HCT116 (cell line): ENCODE results near the gene MAL. TPM values are rescaled to one million over a fixed set of nuclear protein-coding genes. Genes with fewer than 3 reads are reported as not detected.

Source experiments
- ATAC-seq: fragments of 200-7000 bp; cut with Tn5 transposase; 2 replicates; pipeline ENCODE4 v1.9.1; 2020; ENCODE audit warnings: mild to moderate bottlenecking, moderate library complexity
- BruUV-seq: library from RNA; stranded (reverse); fragments of 400-500 nt; replicated peaks from 2 replicates; lab custom pipeline; 2021; lab: Mats Ljungman, UMichigan
- CTCF ChIA-PET: fragments of 300-600 bp; sonication (Branson Sonifier 250); formaldehyde crosslinking; loops from one replicate; lab custom pipeline; 2021; ENCODE audit warnings: antibody characterized with exemption; lab: Charles Lee
- POLR2A ChIA-PET: fragments of 300-600, 350-600 bp; sonication (Branson Sonifier 250); formaldehyde crosslinking; loops from one replicate; lab custom pipeline; 2021; ENCODE audit warnings: antibody characterized with exemption; lab: Charles Lee
- RAD21 ChIA-PET, 2 experiments: fragments of 300-600 bp; sonication (Branson Sonifier 250); formaldehyde crosslinking; loops; one replicate each; lab custom pipeline; 2023; ENCODE audit warnings: low total read pairs in 2 of 2; ENCODE audit not compliant: uncharacterized antibody in 2 of 2, unreplicated experiment in 2 of 2, low non-redundant PET in 1 of 2; lab: Charles Lee
- DNase-seq: peaks from one replicate; pipeline ENCODE4 v3.0.0-alpha.2; 2010; ENCODE audit warnings: low read depth, low spot score
- H2AFZ ChIP-seq: fragments of 200-600 bp; shearing (Covaris generic), sonication (generic); 2 replicates; pipeline ENCODE4 v1.6.1; 2017; ENCODE audit warnings: low read depth, mixed run types, mixed read lengths, antibody characterized with exemption, low read length; ENCODE audit not compliant: poor library complexity, severe bottlenecking
- H3K27ac ChIP-seq: 2 replicates; pipeline ENCODE4 v1.5.1; 2012; ENCODE audit warnings: low read depth, low read length
- H3K27me3 ChIP-seq: fragments of 200-600 bp; sonication (generic); 2 replicates; pipeline ENCODE4 v1.6.1; 2016; ENCODE audit warnings: mixed run types, low read length, mixed read lengths; ENCODE audit not compliant: insufficient read depth
- H3K36me3 ChIP-seq, 2 experiments: fragments of 200-500 bp in 1 of 2; fragments of 200-600 bp in 1 of 2; sonication (Bioruptor generic) in 1 of 2; sonication (generic) in 1 of 2; 2 replicates each; pipeline versions ENCODE4 v1.5.1 to v1.6.1; 2014 to 2016; ENCODE audit warnings: low read length in 2 of 2, inconsistent platforms in 1 of 2, mixed read lengths in 1 of 2, mixed run types in 1 of 2; ENCODE audit not compliant: insufficient read depth in 2 of 2, control insufficient read depth in 1 of 2
- H3K4me1 ChIP-seq, 2 experiments: fragments of 200-600 bp in 1 of 2; sonication (generic) in 1 of 2; 2 replicates each; pipeline versions ENCODE4 v1.5.1 to v1.6.1; 2012 to 2017; ENCODE audit warnings: low read length in 2 of 2, inconsistent platforms in 1 of 2, mild to moderate bottlenecking in 1 of 2, mixed read lengths in 1 of 2, mixed run types in 1 of 2, moderate library complexity in 1 of 2; ENCODE audit not compliant: insufficient read depth in 2 of 2, control insufficient read depth in 1 of 2
- H3K4me2 ChIP-seq: fragments of 200-600 bp; sonication (generic); 2 replicates; pipeline ENCODE4 v1.6.1; 2017; ENCODE audit warnings: mixed run types, low read length, mixed read lengths
- H3K4me3 ChIP-seq, 2 experiments: fragments of 200-600 bp in 1 of 2; sonication (generic) in 1 of 2; replicated peaks in 1 of 2; 2 replicates each; pipeline ENCODE4 v1.5.1; 2011 to 2016; ENCODE audit warnings: low read length in 2 of 2, control low read depth in 1 of 2, low read depth in 1 of 2, mild to moderate bottlenecking in 1 of 2, mixed read lengths in 1 of 2, mixed run types in 1 of 2
- H3K79me2 ChIP-seq: fragments of 200-600 bp; sonication (generic); 2 replicates; pipeline ENCODE4 v1.6.1; 2017; ENCODE audit warnings: mild to moderate bottlenecking, mixed run types, low read length, moderate library complexity, mixed read lengths; ENCODE audit not compliant: insufficient read depth
- H3K9ac ChIP-seq: fragments of 200-600 bp; sonication (generic); 2 replicates; pipeline ENCODE4 v1.6.1; 2016; ENCODE audit warnings: low read length, mixed read lengths
- H3K9me2 ChIP-seq: fragments of 200-600 bp; sonication (generic), shearing (Covaris generic); 2 replicates; pipeline ENCODE4 v1.6.1; 2017; ENCODE audit warnings: mixed run types, mild to moderate bottlenecking, moderate library complexity; ENCODE audit not compliant: insufficient read depth
- H3K9me3 ChIP-seq, 2 experiments: fragments of 200-500 bp in 1 of 2; fragments of 200-600 bp in 1 of 2; sonication (Bioruptor generic) in 1 of 2; sonication (generic) in 1 of 2; 2 replicates each; pipeline ENCODE4 v1.6.1; 2014 to 2017; ENCODE audit warnings: low read length in 2 of 2, mixed read lengths in 2 of 2, inconsistent platforms in 1 of 2, low read depth in 1 of 2, mild to moderate bottlenecking in 1 of 2, mixed run types in 1 of 2, moderate library complexity in 1 of 2; ENCODE audit not compliant: control insufficient read depth in 1 of 2, insufficient read depth in 1 of 2
- H4K20me1 ChIP-seq: fragments of 200-600 bp; sonication (generic), shearing (Covaris generic); 2 replicates; pipeline ENCODE4 v1.6.1; 2017; ENCODE audit warnings: mixed run types, mild to moderate bottlenecking, moderate library complexity; ENCODE audit not compliant: insufficient read depth
- ATF3 ChIP-seq: IDR thresholded peaks from 2 replicates; pipeline ENCODE4 v1.6.1; 2012
- CEBPB ChIP-seq: IDR thresholded peaks from 2 replicates; pipeline ENCODE4 v1.6.1; 2012; ENCODE audit warnings: low read depth
- CTCF ChIP-seq, 3 experiments: fragments of 200-600 bp in 1 of 3; sonication (generic) in 1 of 3; IDR thresholded peaks in 2 of 3; conservative IDR thresholded peaks in 1 of 3; 2 replicates each; pipeline ENCODE4 v1.5.1; 2012 to 2017; ENCODE audit warnings: low read depth in 2 of 3, low read length in 2 of 3, antibody characterized with exemption in 1 of 3, borderline replicate concordance in 1 of 3, control low read depth in 1 of 3, mild to moderate bottlenecking in 1 of 3, mixed read lengths in 1 of 3, mixed run types in 1 of 3, moderate library complexity in 1 of 3; ENCODE audit not compliant: insufficient read depth in 1 of 3
- ELF1 ChIP-seq: IDR thresholded peaks from 2 replicates; pipeline ENCODE4 v1.6.1; 2012; ENCODE audit warnings: low read depth, borderline replicate concordance
- EZH2 ChIP-seq: fragments of 200-600 bp; sonication (generic); IDR thresholded peaks from 2 replicates; pipeline ENCODE4 v1.6.1; 2017; ENCODE audit warnings: antibody characterized with exemption, mixed run types
- JUND ChIP-seq: IDR thresholded peaks from 2 replicates; pipeline ENCODE4 v1.6.1; 2012
- MAX ChIP-seq: IDR thresholded peaks from 2 replicates; pipeline ENCODE4 v1.6.1; 2012
- POLR2A ChIP-seq: IDR thresholded peaks from 2 replicates; pipeline ENCODE4 v1.7.0; 2011; ENCODE audit warnings: borderline replicate concordance; ENCODE audit not compliant: insufficient read depth, insufficient read length; ENCODE audit errors: extremely low read depth
- POLR2AphosphoS5 ChIP-seq: IDR thresholded peaks from 2 replicates; pipeline ENCODE4 v1.6.1; 2011; ENCODE audit warnings: mild to moderate bottlenecking, low read depth, low read length, moderate library complexity
- RAD21 ChIP-seq: IDR thresholded peaks from 2 replicates; pipeline ENCODE4 v1.6.1; 2012; ENCODE audit warnings: low read depth, mild to moderate bottlenecking
- SIN3A ChIP-seq: IDR thresholded peaks from 2 replicates; pipeline ENCODE4 v1.6.1; 2012; ENCODE audit warnings: low read depth
- TCF7L2 ChIP-seq: IDR thresholded peaks from 2 replicates; pipeline ENCODE4 v1.7.0; 2011; ENCODE audit warnings: borderline replicate concordance, inconsistent platforms; ENCODE audit not compliant: insufficient read depth, insufficient read length; ENCODE audit errors: extremely low read depth
- YY1 ChIP-seq: IDR thresholded peaks from 2 replicates; pipeline ENCODE4 v1.6.1; 2011; ENCODE audit warnings: low read length, low read depth, moderate library complexity, mild to moderate bottlenecking; ENCODE audit not compliant: insufficient replicate concordance; ENCODE audit errors: extremely low read depth
- intact Hi-C: fragments of 100-400 bp; cut with micrococcal nuclease; formaldehyde crosslinking; loops from 2 replicates; pipeline ENCODE4 v1.10.0; 2022
- total RNA-seq: library from RNA; stranded (reverse); gene quantifications from one replicate; pipeline ENCODE4 v1.2.1, GENCODE V29; 2021; ENCODE audit not compliant: unreplicated experiment

The MAL gene
- total RNA-seq, 1 experiment from 2014 or later = not detected

- no peaks in the 10 kb centered on the region for H4K20me1 ChIP-seq
- TF ChIP-seq ATF3 (no peak), YY1 (no peak), POLR2AphosphoS5 (no peak), EZH2 (no peak), MAX (no peak), JUND (no peak), RAD21 (no peak), SIN3A (no peak), CTCF (IDR thresholded peaks at IDR 0.05 in 2 of 3, conservative IDR thresholded peaks at IDR 0.05 in 1 of 3; ENCODE audit: borderline replicate concordance in 1 of 3, insufficient read depth in 1 of 3, low read depth in 2 of 3, low read length in 2 of 3) (no peak), TCF7L2 (no peak), CEBPB (no peak), ELF1 (no peak), POLR2A (no peak)
- H3K9me2 ChIP-seq = no peaks in the 10 kb centered on the region
- no peaks in the 10 kb centered on the region for H3K36me3 ChIP-seq
- intact Hi-C loops = no loop called here
- H3K4me2 ChIP-seq = no peak overlapping the region
- H3K4me1 ChIP-seq = no peaks in the 10 kb centered on the region
- BruUV-seq = no TSS peak
- no peak overlapping the region for H3K4me3 ChIP-seq
- CTCF ChIA-PET = interaction anchor here (1.0 kb wide), 1 partner anchor 10 kb away, joined by 3 read pairs; no protein-coding TSS in a partner anchor
- H3K79me2 ChIP-seq = no peaks in the 10 kb centered on the region
- no peak overlapping the region for H3K27ac ChIP-seq
- ATAC-seq = no peak
- POLR2A ChIA-PET = no interaction called here
- DNase-seq = no peak
- H3K9me3 ChIP-seq = no peaks in the 10 kb centered on the region
- no peak overlapping the region for H2AFZ ChIP-seq
- RAD21 ChIA-PET = no interaction called here
- H3K27me3 ChIP-seq = no peaks in the 10 kb centered on the region
- H3K9ac ChIP-seq = no peak overlapping the region
Measured at GRCh38 chr2:95012881-95013550, 12.5 kb upstream of the MAL start.
